Measurements from ENCODE around the gene PIP4P1.

DNA sequence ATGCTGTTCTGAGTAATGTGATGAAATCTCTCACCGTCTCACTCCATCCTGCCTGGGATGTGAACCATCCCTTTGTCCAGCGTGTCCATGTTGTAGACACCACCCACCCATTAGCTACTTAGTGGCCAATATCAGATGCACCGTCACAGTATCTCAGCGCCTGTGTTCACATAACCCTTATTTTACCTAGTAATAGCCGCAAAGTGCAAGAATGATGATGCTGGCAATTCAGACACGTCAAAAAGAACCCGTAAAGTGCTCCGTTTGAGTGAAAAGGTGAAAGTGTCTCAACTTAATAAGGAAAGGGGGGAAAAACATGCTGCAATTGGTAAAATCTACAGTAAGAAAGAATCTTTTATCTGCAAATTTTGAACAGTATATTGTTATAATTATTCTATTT is 47.1 kb upstream of the PIP4P1 start:
- TF ChIP-seq, protein P1, sequence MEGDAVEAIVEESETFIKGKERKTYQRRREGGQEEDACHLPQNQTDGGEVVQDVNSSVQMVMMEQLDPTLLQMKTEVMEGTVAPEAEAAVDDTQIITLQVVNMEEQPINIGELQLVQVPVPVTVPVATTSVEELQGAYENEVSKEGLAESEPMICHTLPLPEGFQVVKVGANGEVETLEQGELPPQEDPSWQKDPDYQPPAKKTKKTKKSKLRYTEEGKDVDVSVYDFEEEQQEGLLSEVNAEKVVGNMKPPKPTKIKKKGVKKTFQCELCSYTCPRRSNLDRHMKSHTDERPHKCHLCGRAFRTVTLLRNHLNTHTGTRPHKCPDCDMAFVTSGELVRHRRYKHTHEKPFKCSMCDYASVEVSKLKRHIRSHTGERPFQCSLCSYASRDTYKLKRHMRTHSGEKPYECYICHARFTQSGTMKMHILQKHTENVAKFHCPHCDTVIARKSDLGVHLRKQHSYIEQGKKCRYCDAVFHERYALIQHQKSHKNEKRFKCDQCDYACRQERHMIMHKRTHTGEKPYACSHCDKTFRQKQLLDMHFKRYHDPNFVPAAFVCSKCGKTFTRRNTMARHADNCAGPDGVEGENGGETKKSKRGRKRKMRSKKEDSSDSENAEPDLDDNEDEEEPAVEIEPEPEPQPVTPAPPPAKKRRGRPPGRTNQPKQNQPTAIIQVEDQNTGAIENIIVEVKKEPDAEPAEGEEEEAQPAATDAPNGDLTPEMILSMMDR (IDR thresholded peaks at IDR 0.05), result no peak
- TF ChIP-seq POLR2AphosphoS5 (IDR thresholded peaks at IDR 0.05), result no peak
- TF ChIP-seq POLR2A (IDR thresholded peaks at IDR 0.05), result no peak

Measured in upper lobe of left lung (tissue), 4 donors.